HS-27A (cell line): ENCODE results near the gene WNT4.

Experiments used
- DNase-seq: peaks from one replicate; pipeline ENCODE4 v3.0.0-alpha.2; 2012; ENCODE audit warnings: low read depth, missing footprints

The WNT4 gene

DNA sequence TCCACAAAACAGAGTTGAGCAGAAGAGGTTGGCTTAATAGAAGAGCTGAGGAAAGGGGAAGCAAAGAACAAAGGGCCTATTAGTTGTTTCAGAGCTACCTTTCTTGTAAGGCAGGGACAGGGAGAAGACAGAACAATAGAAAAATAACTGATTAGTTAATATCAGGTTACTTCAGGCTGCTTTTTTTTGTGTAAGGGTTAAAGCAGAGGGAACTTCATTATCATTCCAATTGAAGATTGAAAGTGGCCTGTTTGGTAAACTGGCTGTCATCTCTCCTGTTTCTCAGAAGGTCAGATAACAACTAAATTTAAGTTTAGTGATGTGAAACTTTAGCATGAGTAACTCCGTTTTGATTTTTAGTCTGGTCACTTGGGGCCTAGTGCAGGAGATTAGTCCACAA lies 68.1 kb downstream of the WNT4 start:
- DNase-seq = no peak

DNA sequence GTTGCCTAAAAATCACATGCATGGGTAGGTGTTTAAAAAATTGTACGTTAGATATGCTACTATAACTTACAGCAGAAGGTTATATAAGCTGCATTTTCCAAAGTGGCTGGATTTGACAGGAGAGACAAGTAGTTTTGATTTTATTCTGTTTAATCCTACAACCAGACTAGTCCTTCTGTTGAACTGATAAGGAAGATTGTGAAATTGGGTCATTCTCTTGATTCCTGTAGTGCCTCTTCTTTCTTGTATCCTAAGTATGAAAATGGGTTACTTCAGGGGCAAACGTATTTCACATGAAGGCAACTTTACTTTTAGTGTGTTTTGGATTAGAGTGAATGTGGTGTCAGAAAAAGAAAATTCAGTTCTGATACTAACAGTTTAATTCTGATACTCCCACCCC lies 71.4 kb downstream of the WNT4 start:
- DNase-seq = no peak
